CD14-positive monocyte (primary cell): ENCODE results near the gene C5orf47. TPM values are rescaled to one million over a fixed set of nuclear protein-coding genes. Genes with fewer than 3 reads are reported as not detected.

ENCODE experiments used
- DNase-seq, 3 donors: peaks; one replicate each; pipeline ENCODE4 v3.0.0-alpha.2; 2011 to 2022
- H2AFZ ChIP-seq: 2 replicates; pipeline ENCODE4 v1.6.0; 2012; ENCODE audit warnings: mild to moderate bottlenecking, low read depth, low read length, inconsistent platforms; ENCODE audit not compliant: insufficient read depth, poor library complexity, severe bottlenecking
- H3K27ac ChIP-seq, 2 donors: 1 replicate in 1 of 2; 2 replicates in 1 of 2; pipeline ENCODE4 v1.5.1; 2012 to 2013; ENCODE audit warnings: low read length in 2 of 2, control low read depth in 1 of 2, inconsistent platforms in 1 of 2, low read depth in 1 of 2, mild to moderate bottlenecking in 1 of 2
- H3K27me3 ChIP-seq, 2 donors: one replicate each; pipeline versions ENCODE4 v1.6.0 to v1.6.1; 2011 to 2013; ENCODE audit warnings: low read length in 2 of 2; ENCODE audit not compliant: control insufficient read depth in 2 of 2, insufficient read depth in 2 of 2
- H3K36me3 ChIP-seq, 2 donors: replicated peaks in 1 of 2; 1 replicate in 1 of 2; 2 replicates in 1 of 2; pipeline versions ENCODE4 v1.5.1 to v1.6.1; 2012 to 2013; ENCODE audit warnings: low read length in 2 of 2, control low read depth in 1 of 2, inconsistent platforms in 1 of 2, mild to moderate bottlenecking in 1 of 2; ENCODE audit not compliant: insufficient read depth in 2 of 2, control insufficient read depth in 1 of 2
- H3K4me1 ChIP-seq, 2 donors: 1 replicate in 1 of 2; 2 replicates in 1 of 2; pipeline versions ENCODE4 v1.5.1 to v1.6.1; 2012 to 2013; ENCODE audit warnings: low read length in 2 of 2, control low read depth in 1 of 2, inconsistent platforms in 1 of 2, mild to moderate bottlenecking in 1 of 2, moderate library complexity in 1 of 2; ENCODE audit not compliant: insufficient read depth in 2 of 2, control insufficient read depth in 1 of 2
- H3K4me2 ChIP-seq: replicated peaks from 2 replicates; pipeline ENCODE3; 2012; ENCODE audit warnings: low read length, moderate library complexity, mild to moderate bottlenecking; ENCODE audit not compliant: poor library complexity, severe bottlenecking; ENCODE audit errors: extremely low read depth
- H3K4me3 ChIP-seq, 3 experiments: fragments of 200-600 bp in 1 of 3; sonication (generic) in 1 of 3; replicated peaks in 1 of 3; 1 replicate in 2 of 3; 2 replicates in 1 of 3; pipeline ENCODE4 v1.5.1; 2011 to 2013; ENCODE audit warnings: low read length in 3 of 3, mild to moderate bottlenecking in 3 of 3, control low read depth in 2 of 3, low read depth in 2 of 3, inconsistent platforms in 1 of 3, moderate library complexity in 1 of 3
- H3K79me2 ChIP-seq: 2 replicates; pipeline ENCODE4 v1.6.0; 2012; ENCODE audit warnings: mild to moderate bottlenecking, control low read depth, inconsistent platforms, low read length, moderate library complexity; ENCODE audit not compliant: insufficient read depth
- H3K9ac ChIP-seq: 2 replicates; pipeline ENCODE4 v1.6.0; 2017; ENCODE audit warnings: low read length, mild to moderate bottlenecking; ENCODE audit not compliant: insufficient read depth, poor library complexity, severe bottlenecking
- H3K9me3 ChIP-seq, 2 donors: replicated peaks in 1 of 2; 1 replicate in 1 of 2; 2 replicates in 1 of 2; pipeline versions ENCODE4 v1.5.1 to v1.6.1; 2012 to 2013; ENCODE audit warnings: low read length in 2 of 2, control low read depth in 1 of 2; ENCODE audit not compliant: control insufficient read depth in 1 of 2, insufficient read depth in 1 of 2
- H4K20me1 ChIP-seq: 2 replicates; pipeline ENCODE4 v1.6.0; 2012; ENCODE audit warnings: mild to moderate bottlenecking, low read length, control low read depth, moderate library complexity; ENCODE audit not compliant: insufficient read depth
- H3K27ac Mint-ChIP-seq, 7 donors: one replicate each; pipeline ENCODE4 v1.8.0; 2020; ENCODE audit warnings: mild to moderate bottlenecking in 7 of 7, mixed read lengths in 7 of 7, moderate library complexity in 6 of 7, inconsistent platforms in 2 of 7
- H3K27me3 Mint-ChIP-seq, 3 donors: one replicate each; pipeline ENCODE4 v1.8.0; 2021 to 2022; ENCODE audit warnings: low read depth in 3 of 3, mild to moderate bottlenecking in 3 of 3, mixed read lengths in 3 of 3, moderate library complexity in 3 of 3, inconsistent platforms in 1 of 3
- H3K36me3 Mint-ChIP-seq, 2 donors: one replicate each; pipeline ENCODE4 v1.8.0; 2020; ENCODE audit warnings: mixed read lengths in 2 of 2, inconsistent platforms in 1 of 2, mild to moderate bottlenecking in 1 of 2
- H3K4me1 Mint-ChIP-seq: one replicate; pipeline ENCODE4 v1.8.0; 2020; ENCODE audit warnings: mild to moderate bottlenecking, mixed read lengths
- H3K4me3 Mint-ChIP-seq, 2 donors: one replicate each; pipeline ENCODE4 v1.8.0; 2020; ENCODE audit warnings: mild to moderate bottlenecking in 2 of 2, mixed read lengths in 2 of 2, moderate library complexity in 1 of 2
- H3K9me3 Mint-ChIP-seq, 7 donors: one replicate each; pipeline ENCODE4 v1.8.0; 2020 to 2022; ENCODE audit warnings: mixed read lengths in 7 of 7, mild to moderate bottlenecking in 6 of 7, moderate library complexity in 6 of 7, inconsistent platforms in 2 of 7
- WGBS: methylation state at CpG from one replicate; pipeline ENCODE4 v1.1.5; 2013; ENCODE audit warnings: missing lambda C conversion rate; ENCODE audit not compliant: insufficient coverage; 5-methylcytosine and 5-hydroxymethylcytosine counted together
- intact Hi-C, 2 donors: fragments of 100-400 bp; cut with micrococcal nuclease; formaldehyde crosslinking; loops; one replicate each; pipeline versions ENCODE4 v1.15.0 to v1.15.1; 2023
- polyA plus RNA-seq, 3 donors: library from polyadenylated mRNA; depleted of rRNA in 1 of 3; unstranded in 2 of 3; stranded (reverse) in 1 of 3; fragments of 300-500 nt in 2 of 3; fragments of >200 nt in 1 of 3; fragmentation: Illumina TruSeq in 2 of 3; gene quantifications; 1 replicate in 2 of 3; 2 replicates in 1 of 3; pipeline ENCODE4 v1.2.3, GENCODE V29; 2012 to 2021
- TF ChIP-seq, protein P1 (sequence below): fragments of 200-600 bp; IDR thresholded peaks from one replicate; pipeline ENCODE4 v1.8.0; 2022; ENCODE audit warnings: antibody characterized with exemption, mild to moderate bottlenecking

Gene C5orf47
- polyA plus RNA-seq, 3 donors: not detected

DNA sequence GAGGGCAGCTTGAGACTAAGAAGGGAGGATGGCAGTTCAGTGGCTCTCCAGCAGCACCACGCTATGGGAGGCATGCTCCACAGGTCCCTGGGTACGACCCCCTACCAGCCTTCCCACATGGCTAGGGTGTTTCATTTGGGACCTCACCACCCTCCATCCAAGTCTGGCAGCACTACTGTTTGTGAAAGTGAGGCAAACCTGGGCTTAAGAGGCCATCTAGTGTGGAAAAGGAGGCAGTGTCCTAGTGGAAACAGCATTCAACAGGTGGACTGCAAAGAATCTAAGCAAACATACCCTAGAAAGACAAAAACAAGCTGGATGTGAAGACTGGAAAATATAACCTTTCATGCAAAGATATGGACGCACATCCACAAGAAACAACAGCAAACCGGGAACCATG is 4.8 kb upstream of the C5orf47 start:
- no peaks in the 10 kb centered on the region for H3K4me1 Mint-ChIP-seq
- TF ChIP-seq, protein P1, sequence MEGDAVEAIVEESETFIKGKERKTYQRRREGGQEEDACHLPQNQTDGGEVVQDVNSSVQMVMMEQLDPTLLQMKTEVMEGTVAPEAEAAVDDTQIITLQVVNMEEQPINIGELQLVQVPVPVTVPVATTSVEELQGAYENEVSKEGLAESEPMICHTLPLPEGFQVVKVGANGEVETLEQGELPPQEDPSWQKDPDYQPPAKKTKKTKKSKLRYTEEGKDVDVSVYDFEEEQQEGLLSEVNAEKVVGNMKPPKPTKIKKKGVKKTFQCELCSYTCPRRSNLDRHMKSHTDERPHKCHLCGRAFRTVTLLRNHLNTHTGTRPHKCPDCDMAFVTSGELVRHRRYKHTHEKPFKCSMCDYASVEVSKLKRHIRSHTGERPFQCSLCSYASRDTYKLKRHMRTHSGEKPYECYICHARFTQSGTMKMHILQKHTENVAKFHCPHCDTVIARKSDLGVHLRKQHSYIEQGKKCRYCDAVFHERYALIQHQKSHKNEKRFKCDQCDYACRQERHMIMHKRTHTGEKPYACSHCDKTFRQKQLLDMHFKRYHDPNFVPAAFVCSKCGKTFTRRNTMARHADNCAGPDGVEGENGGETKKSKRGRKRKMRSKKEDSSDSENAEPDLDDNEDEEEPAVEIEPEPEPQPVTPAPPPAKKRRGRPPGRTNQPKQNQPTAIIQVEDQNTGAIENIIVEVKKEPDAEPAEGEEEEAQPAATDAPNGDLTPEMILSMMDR: no peak

GRCh38 chr5:173989432-173990082 is 587 bp downstream of the C5orf47 start:
- H2AFZ ChIP-seq: no peak overlapping the region
- no peaks in the 10 kb centered on the region for H4K20me1 ChIP-seq
- peaks cover 0 to 1% of the 10 kb centered on the region in 2 donors for H3K27me3 ChIP-seq
- Mint-ChIP-seq H3K27me3 (peaks cover 13 to 16% (median 13%) of the 10 kb centered on the region in 3 donors), H3K9me3 (peaks cover 2 to 12% (median 5%) of the 10 kb centered on the region in 7 donors), H3K36me3 (no peaks in the 10 kb centered on the region), H3K4me1 (no peaks in the 10 kb centered on the region), H3K4me3 (no peak overlapping the region), H3K27ac (no peak overlapping the region)
- DNase-seq: no peak
- H3K4me2 ChIP-seq: no peak overlapping the region
- WGBS: 96% methylated on average over 33 of the region's 41 CpGs
- TF ChIP-seq, protein P1: no peak
- H3K27ac ChIP-seq: no peak overlapping the region
- H3K79me2 ChIP-seq: no peaks in the 10 kb centered on the region
- peaks cover 0 to 4% of the 10 kb centered on the region in 2 donors for H3K9me3 ChIP-seq
- H3K4me1 ChIP-seq: no peaks in the 10 kb centered on the region
- H3K4me3 ChIP-seq: no peak overlapping the region
- no peak overlapping the region for H3K9ac ChIP-seq
- H3K36me3 ChIP-seq: no peaks in the 10 kb centered on the region
- intact Hi-C loops: no loop called here

More for the DNA sequence above, 4.8 kb upstream of the C5orf47 start:
- peaks cover 0 to 2% of the 10 kb centered on the region in 2 donors for H3K9me3 ChIP-seq
- H3K9ac ChIP-seq: no peak overlapping the region
- no peak overlapping the region for H3K4me2 ChIP-seq
- no peaks in the 10 kb centered on the region for H3K4me1 ChIP-seq
- peaks cover 0 to 7% (median 5%) of the 10 kb centered on the region in 7 donors for H3K9me3 Mint-ChIP-seq
- peaks cover 28 to 45% (median 35%) of the 10 kb centered on the region in 3 donors for H3K27me3 Mint-ChIP-seq
- no peaks in the 10 kb centered on the region for H4K20me1 ChIP-seq
- H3K79me2 ChIP-seq: no peaks in the 10 kb centered on the region
- WGBS: no CpG with 5 or more reads among the region's 4 CpGs
- H3K4me3 ChIP-seq: no peak overlapping the region
- no peaks in the 10 kb centered on the region for H3K36me3 Mint-ChIP-seq
- no peak overlapping the region for H3K4me3 Mint-ChIP-seq
- no peak for DNase-seq
- intact Hi-C loops: no loop called here
- no peak overlapping the region for H3K27ac Mint-ChIP-seq
- H3K27me3 ChIP-seq: peaks cover 15 to 20% of the 10 kb centered on the region in 2 donors
- no peak overlapping the region for H3K27ac ChIP-seq
- no peak overlapping the region for H2AFZ ChIP-seq
- H3K36me3 ChIP-seq: no peaks in the 10 kb centered on the region
